22Rv1 (cell line): Measurements from ENCODE around the gene ACYP2.
"Not testable (repeated sequence)": the region's sequence is repeated elsewhere in the genome, so short reads cannot be mapped to it uniquely, and the experiment has no call there.

Experiments used
- ZFX ChIP-seq: fragments of 450-650 bp; IDR thresholded peaks from 2 replicates; pipeline ENCODE4 v1.6.1; 2017; ENCODE audit warnings: antibody characterized with exemption, borderline replicate concordance
- TF ChIP-seq, protein P1 (sequence below): fragments of 450-650 bp; IDR thresholded peaks from 2 replicates; pipeline ENCODE4 v1.5.1; 2017; ENCODE audit warnings: mild to moderate bottlenecking

GRCh38 chr2:54116598-54116997 is 1.2 kb downstream of the ACYP2 start:
- TF ChIP-seq, protein P1, sequence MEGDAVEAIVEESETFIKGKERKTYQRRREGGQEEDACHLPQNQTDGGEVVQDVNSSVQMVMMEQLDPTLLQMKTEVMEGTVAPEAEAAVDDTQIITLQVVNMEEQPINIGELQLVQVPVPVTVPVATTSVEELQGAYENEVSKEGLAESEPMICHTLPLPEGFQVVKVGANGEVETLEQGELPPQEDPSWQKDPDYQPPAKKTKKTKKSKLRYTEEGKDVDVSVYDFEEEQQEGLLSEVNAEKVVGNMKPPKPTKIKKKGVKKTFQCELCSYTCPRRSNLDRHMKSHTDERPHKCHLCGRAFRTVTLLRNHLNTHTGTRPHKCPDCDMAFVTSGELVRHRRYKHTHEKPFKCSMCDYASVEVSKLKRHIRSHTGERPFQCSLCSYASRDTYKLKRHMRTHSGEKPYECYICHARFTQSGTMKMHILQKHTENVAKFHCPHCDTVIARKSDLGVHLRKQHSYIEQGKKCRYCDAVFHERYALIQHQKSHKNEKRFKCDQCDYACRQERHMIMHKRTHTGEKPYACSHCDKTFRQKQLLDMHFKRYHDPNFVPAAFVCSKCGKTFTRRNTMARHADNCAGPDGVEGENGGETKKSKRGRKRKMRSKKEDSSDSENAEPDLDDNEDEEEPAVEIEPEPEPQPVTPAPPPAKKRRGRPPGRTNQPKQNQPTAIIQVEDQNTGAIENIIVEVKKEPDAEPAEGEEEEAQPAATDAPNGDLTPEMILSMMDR = not testable (repeated sequence)
- not testable (repeated sequence) for TF ChIP-seq ZFX
